Measurements from ENCODE around the gene CMSS1. TPM values are rescaled to one million over a fixed set of nuclear protein-coding genes. Genes with fewer than 3 reads are reported as not detected.

CMSS1 gene
- total and polyA plus RNA-seq, 2 of the 13 experiments (the other 11 are each of a cell fraction or from before 2014, with no cell fraction given), result 6.4 to 48.7 TPM

- no peak for TF ChIP-seq ZFP37 (CRISPR knock-in tag; IDR thresholded peaks at IDR 0.05; ENCODE audit: borderline replicate concordance)
- TF ChIP-seq FIP1L1 (IDR thresholded peaks at IDR 0.05; ENCODE audit: borderline replicate concordance, insufficient read depth, low read depth, low read length), result no peak
- TF ChIP-seq MAZ (IDR thresholded peaks at IDR 0.05; ENCODE audit: borderline replicate concordance, low read depth, low read length), result no peak
- TF ChIP-seq MAZ (CRISPR knock-in tag; IDR thresholded peaks at IDR 0.05; ENCODE audit: low read depth), result no peak
- no peak for TF ChIP-seq ZNF75D (CRISPR knock-in tag; IDR thresholded peaks at IDR 0.05; ENCODE audit: borderline replicate concordance)
- TF ChIP-seq SATB2 (CRISPR knock-in tag; IDR thresholded peaks at IDR 0.05), result peak; percentile 90
- no peak for TF ChIP-seq STAT6 (CRISPR knock-in tag; IDR thresholded peaks at IDR 0.05; ENCODE audit: borderline replicate concordance)
- no peak for TF ChIP-seq LBX2 (CRISPR knock-in tag; IDR thresholded peaks at IDR 0.05; ENCODE audit: borderline replicate concordance)
- TF ChIP-seq FLYWCH1 (CRISPR knock-in tag; IDR thresholded peaks at IDR 0.05), result no peak
- no peak for TF ChIP-seq CBFB (CRISPR knock-in tag; IDR thresholded peaks at IDR 0.05)
- no peak for TF ChIP-seq ZXDC (CRISPR knock-in tag; IDR thresholded peaks at IDR 0.05)
- TF ChIP-seq KLF16 (CRISPR knock-in tag; IDR thresholded peaks at IDR 0.05), result no peak
- no peak for TF ChIP-seq PLRG1 (conservative IDR thresholded peaks at IDR 0.05)
- no peak for TF ChIP-seq ZNF234 (CRISPR knock-in tag; conservative IDR thresholded peaks at IDR 0.05)
- TF ChIP-seq RFX5 (IDR thresholded peaks at IDR 0.05; ENCODE audit: low read depth, low read length), result no peak
- TF ChIP-seq ATM (IDR thresholded peaks at IDR 0.05; ENCODE audit: borderline replicate concordance), result peak; percentile 99
Measured at GRCh38 chr3:99901200-99901926, 83.7 kb downstream of the CMSS1 start (continued).

Data from HepG2 (cell line).